Uterus (tissue), 4 donors: Measurements from ENCODE around the gene SIRT2. TPM values are rescaled to one million over a fixed set of nuclear protein-coding genes. Genes with fewer than 3 reads are reported as not detected.

Source experiments
- DNase-seq, 2 donors: peaks; one replicate each; pipeline ENCODE4 v3.0.0-alpha.2; 2019 to 2020
- H3K27ac ChIP-seq, 2 donors: fragments of 200-600 bp; sonication (generic); 1 replicate in 1 of 2; 2 replicates in 1 of 2; pipeline ENCODE4 v1.5.1; 2016 to 2018
- H3K27me3 ChIP-seq, 2 donors: fragments of 200-600 bp; sonication (generic); one replicate each; pipeline ENCODE4 v1.5.1; 2018 to 2019; ENCODE audit warnings: control low read depth in 1 of 2
- H3K36me3 ChIP-seq, 2 donors: fragments of 200-600 bp; sonication (generic); one replicate each; pipeline ENCODE4 v1.5.1; 2019; ENCODE audit warnings: control low read depth in 1 of 2
- H3K4me1 ChIP-seq, 2 donors: fragments of 200-600 bp; sonication (generic); one replicate each; pipeline ENCODE4 v1.5.1; 2018 to 2019; ENCODE audit warnings: control low read depth in 1 of 2
- H3K4me3 ChIP-seq, 2 donors: fragments of 200-600 bp; sonication (generic); 1 replicate in 1 of 2; 2 replicates in 1 of 2; pipeline ENCODE4 v1.5.1; 2018 to 2019; ENCODE audit warnings: mild to moderate bottlenecking in 1 of 2
- H3K9me3 ChIP-seq, 2 donors: fragments of 200-600 bp; sonication (generic); one replicate each; pipeline ENCODE4 v1.5.1; 2019; ENCODE audit warnings: control low read depth in 1 of 2
- CTCF ChIP-seq, 4 experiments: fragments of 200-600 bp in 2 of 4; fragments of 450-650 bp in 2 of 4; sonication (generic) in 2 of 4; IDR thresholded peaks; one replicate each; pipeline ENCODE4 v1.5.1; 2016 to 2019; ENCODE audit warnings: antibody characterized with exemption in 4 of 4, mild to moderate bottlenecking in 2 of 4, moderate library complexity in 1 of 4
- POLR2A ChIP-seq, 2 donors: fragments of 450-650 bp; IDR thresholded peaks; one replicate each; pipeline ENCODE4 v1.6.1; 2016; ENCODE audit warnings: antibody characterized with exemption in 2 of 2, mild to moderate bottlenecking in 1 of 2, moderate library complexity in 1 of 2
- intact Hi-C: fragments of 100-400 bp; cut with DNase I; formaldehyde crosslinking; loops from one replicate; pipeline ENCODE4 v1.15.1; 2023; ENCODE audit warnings: low total_unique reads
- total RNA-seq, 4 donors: library from RNA; depleted of rRNA in 3 of 4; stranded (reverse); fragments of >200 nt in 3 of 4; gene quantifications; one replicate each; pipeline versions ENCODE4 v1.1.0 to v1.2.4, GENCODE V29; 2014 to 2023
- donor health status: DM: yes; HTN: yes; CAD: no.

The SIRT2 gene
- total RNA-seq, 4 donors from 2014 or later, result 46.0 to 171 (median 80.2) TPM

- Histone ChIP-seq H3K4me1 (no peaks in the 10 kb centered on the region), H3K9me3 (no peaks in the 10 kb centered on the region), H3K27me3 (peaks cover 0 to 11% of the 10 kb centered on the region in 2 donors), H3K27ac (no peak overlapping the region), H3K36me3 (no peaks in the 10 kb centered on the region), H3K4me3 (no peak overlapping the region)
- TF ChIP-seq POLR2A (IDR thresholded peaks at IDR 0.05) (no peak), CTCF (IDR thresholded peaks at IDR 0.05) (no peak)
- DNase-seq, result no peak
- intact Hi-C loops, result no loop called here
These were observed 11.1 kb upstream of the SIRT2 start for GRCh38 chr19:38910488-38910887.

GRCh38 chr19:38908911-38909310 lies 9.5 kb upstream of the SIRT2 start:
- no peak for TF ChIP-seq CTCF (IDR thresholded peaks at IDR 0.05)
- no peak for TF ChIP-seq POLR2A (IDR thresholded peaks at IDR 0.05)
- Histone ChIP-seq H3K9me3 (no peaks in the 10 kb centered on the region), H3K4me1 (no peaks in the 10 kb centered on the region), H3K36me3 (no peaks in the 10 kb centered on the region), H3K27me3 (peaks cover 0 to 11% of the 10 kb centered on the region in 2 donors), H3K27ac (no peak overlapping the region), H3K4me3 (no peak overlapping the region)
- intact Hi-C loops, result no loop called here
- no peak for DNase-seq

- H3K4me1 ChIP-seq, result no peaks in the 10 kb centered on the region
- no peak overlapping the region for H3K4me3 ChIP-seq
- H3K36me3 ChIP-seq, result no peaks in the 10 kb centered on the region
- no peak for DNase-seq
- peaks cover 0 to 11% of the 10 kb centered on the region in 2 donors for H3K27me3 ChIP-seq
- intact Hi-C loops, result no loop called here
- H3K27ac ChIP-seq, result no peak overlapping the region
- H3K9me3 ChIP-seq, result no peaks in the 10 kb centered on the region
- TF ChIP-seq CTCF (IDR thresholded peaks at IDR 0.05) (no peak), POLR2A (IDR thresholded peaks at IDR 0.05) (no peak)
These were observed 8.3 kb upstream of the SIRT2 start for GRCh38 chr19:38907670-38908069.

GRCh38 chr19:38907227-38907626 lies 7.8 kb upstream of the SIRT2 start:
- H3K27me3 ChIP-seq, result peaks cover 0 to 11% of the 10 kb centered on the region in 2 donors
- no peaks in the 10 kb centered on the region for H3K36me3 ChIP-seq
- no peaks in the 10 kb centered on the region for H3K4me1 ChIP-seq
- no peak for TF ChIP-seq CTCF (IDR thresholded peaks at IDR 0.05)
- TF ChIP-seq POLR2A (IDR thresholded peaks at IDR 0.05), result no peak
- H3K4me3 ChIP-seq, result no peak overlapping the region
- DNase-seq, result no peak
- intact Hi-C loops, result no loop called here
- H3K27ac ChIP-seq, result no peak overlapping the region
- no peaks in the 10 kb centered on the region for H3K9me3 ChIP-seq

- intact Hi-C loops, result no loop called here
- no peaks in the 10 kb centered on the region for H3K4me1 ChIP-seq
These were observed 6.2 kb upstream of the SIRT2 start for GRCh38 chr19:38905620-38906019.

More at GRCh38 chr19:38905620-38906019, 6.2 kb upstream of the SIRT2 start:
- TF ChIP-seq POLR2A (IDR thresholded peaks at IDR 0.05), result no peak
- no peak for TF ChIP-seq CTCF (IDR thresholded peaks at IDR 0.05)
- Histone ChIP-seq H3K9me3 (no peaks in the 10 kb centered on the region), H3K4me3 (no peak overlapping the region), H3K36me3 (no peaks in the 10 kb centered on the region), H3K27me3 (no peaks in the 10 kb centered on the region), H3K27ac (no peak overlapping the region)
- DNase-seq, result no peak
